ENCODE results near the gene SERPINB1. TPM values are rescaled to one million over a fixed set of nuclear protein-coding genes. Genes with fewer than 3 reads are reported as not detected.
A peak's percentile ranks its signal among the peaks of the same experiment; 100 is the strongest.

SERPINB1 gene
- total and polyA plus RNA-seq, 2 experiments from 2014 or later, result 5.6 to 6.5 TPM

DNA sequence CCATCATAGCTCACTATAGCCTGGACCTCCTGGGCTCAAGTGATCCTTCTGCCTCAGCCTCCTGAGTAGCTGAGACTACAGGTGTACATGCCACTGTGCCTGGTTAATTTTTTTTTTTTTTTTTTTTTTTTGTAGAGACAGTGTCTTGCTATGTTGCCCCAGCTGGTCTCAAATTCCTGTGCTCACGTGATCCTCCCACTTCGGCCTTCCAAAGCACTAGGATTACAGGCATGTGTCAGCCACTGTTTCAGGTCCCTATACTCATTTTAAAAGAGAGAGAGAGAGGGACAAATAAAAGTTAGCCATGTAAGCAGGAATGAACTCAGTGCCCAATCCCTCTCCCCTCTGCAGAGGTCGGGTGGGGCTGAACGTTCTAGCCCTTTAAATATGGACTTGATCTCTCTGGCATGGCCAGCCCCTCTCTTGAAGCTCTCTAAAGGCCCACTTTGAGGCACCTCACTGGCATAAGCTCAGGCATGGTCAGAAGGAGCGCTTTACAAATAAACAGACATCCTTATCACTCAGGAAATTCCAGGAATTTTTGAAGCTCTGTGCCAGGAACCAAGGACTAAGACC, 9.0 kb upstream of the SERPINB1 start:
- no peak for TF ChIP-seq ZNF114 (CRISPR knock-in tag; IDR thresholded peaks at IDR 0.05)
- TF ChIP-seq, protein P1, sequence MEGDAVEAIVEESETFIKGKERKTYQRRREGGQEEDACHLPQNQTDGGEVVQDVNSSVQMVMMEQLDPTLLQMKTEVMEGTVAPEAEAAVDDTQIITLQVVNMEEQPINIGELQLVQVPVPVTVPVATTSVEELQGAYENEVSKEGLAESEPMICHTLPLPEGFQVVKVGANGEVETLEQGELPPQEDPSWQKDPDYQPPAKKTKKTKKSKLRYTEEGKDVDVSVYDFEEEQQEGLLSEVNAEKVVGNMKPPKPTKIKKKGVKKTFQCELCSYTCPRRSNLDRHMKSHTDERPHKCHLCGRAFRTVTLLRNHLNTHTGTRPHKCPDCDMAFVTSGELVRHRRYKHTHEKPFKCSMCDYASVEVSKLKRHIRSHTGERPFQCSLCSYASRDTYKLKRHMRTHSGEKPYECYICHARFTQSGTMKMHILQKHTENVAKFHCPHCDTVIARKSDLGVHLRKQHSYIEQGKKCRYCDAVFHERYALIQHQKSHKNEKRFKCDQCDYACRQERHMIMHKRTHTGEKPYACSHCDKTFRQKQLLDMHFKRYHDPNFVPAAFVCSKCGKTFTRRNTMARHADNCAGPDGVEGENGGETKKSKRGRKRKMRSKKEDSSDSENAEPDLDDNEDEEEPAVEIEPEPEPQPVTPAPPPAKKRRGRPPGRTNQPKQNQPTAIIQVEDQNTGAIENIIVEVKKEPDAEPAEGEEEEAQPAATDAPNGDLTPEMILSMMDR (conservative IDR thresholded peaks at IDR 0.05; ENCODE audit: low read depth in 2 of 2), result no peak
- no peak for TF ChIP-seq CREB1 (CRISPR knock-in tag; IDR thresholded peaks at IDR 0.05; ENCODE audit: low read depth)
- TF ChIP-seq, protein P2, sequence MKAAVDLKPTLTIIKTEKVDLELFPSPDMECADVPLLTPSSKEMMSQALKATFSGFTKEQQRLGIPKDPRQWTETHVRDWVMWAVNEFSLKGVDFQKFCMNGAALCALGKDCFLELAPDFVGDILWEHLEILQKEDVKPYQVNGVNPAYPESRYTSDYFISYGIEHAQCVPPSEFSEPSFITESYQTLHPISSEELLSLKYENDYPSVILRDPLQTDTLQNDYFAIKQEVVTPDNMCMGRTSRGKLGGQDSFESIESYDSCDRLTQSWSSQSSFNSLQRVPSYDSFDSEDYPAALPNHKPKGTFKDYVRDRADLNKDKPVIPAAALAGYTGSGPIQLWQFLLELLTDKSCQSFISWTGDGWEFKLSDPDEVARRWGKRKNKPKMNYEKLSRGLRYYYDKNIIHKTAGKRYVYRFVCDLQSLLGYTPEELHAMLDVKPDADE (IDR thresholded peaks at IDR 0.05), result no peak
- TF ChIP-seq STAT1 (IDR thresholded peaks at IDR 0.05; ENCODE audit: unreplicated experiment), result no peak
- TF ChIP-seq, protein P3, sequence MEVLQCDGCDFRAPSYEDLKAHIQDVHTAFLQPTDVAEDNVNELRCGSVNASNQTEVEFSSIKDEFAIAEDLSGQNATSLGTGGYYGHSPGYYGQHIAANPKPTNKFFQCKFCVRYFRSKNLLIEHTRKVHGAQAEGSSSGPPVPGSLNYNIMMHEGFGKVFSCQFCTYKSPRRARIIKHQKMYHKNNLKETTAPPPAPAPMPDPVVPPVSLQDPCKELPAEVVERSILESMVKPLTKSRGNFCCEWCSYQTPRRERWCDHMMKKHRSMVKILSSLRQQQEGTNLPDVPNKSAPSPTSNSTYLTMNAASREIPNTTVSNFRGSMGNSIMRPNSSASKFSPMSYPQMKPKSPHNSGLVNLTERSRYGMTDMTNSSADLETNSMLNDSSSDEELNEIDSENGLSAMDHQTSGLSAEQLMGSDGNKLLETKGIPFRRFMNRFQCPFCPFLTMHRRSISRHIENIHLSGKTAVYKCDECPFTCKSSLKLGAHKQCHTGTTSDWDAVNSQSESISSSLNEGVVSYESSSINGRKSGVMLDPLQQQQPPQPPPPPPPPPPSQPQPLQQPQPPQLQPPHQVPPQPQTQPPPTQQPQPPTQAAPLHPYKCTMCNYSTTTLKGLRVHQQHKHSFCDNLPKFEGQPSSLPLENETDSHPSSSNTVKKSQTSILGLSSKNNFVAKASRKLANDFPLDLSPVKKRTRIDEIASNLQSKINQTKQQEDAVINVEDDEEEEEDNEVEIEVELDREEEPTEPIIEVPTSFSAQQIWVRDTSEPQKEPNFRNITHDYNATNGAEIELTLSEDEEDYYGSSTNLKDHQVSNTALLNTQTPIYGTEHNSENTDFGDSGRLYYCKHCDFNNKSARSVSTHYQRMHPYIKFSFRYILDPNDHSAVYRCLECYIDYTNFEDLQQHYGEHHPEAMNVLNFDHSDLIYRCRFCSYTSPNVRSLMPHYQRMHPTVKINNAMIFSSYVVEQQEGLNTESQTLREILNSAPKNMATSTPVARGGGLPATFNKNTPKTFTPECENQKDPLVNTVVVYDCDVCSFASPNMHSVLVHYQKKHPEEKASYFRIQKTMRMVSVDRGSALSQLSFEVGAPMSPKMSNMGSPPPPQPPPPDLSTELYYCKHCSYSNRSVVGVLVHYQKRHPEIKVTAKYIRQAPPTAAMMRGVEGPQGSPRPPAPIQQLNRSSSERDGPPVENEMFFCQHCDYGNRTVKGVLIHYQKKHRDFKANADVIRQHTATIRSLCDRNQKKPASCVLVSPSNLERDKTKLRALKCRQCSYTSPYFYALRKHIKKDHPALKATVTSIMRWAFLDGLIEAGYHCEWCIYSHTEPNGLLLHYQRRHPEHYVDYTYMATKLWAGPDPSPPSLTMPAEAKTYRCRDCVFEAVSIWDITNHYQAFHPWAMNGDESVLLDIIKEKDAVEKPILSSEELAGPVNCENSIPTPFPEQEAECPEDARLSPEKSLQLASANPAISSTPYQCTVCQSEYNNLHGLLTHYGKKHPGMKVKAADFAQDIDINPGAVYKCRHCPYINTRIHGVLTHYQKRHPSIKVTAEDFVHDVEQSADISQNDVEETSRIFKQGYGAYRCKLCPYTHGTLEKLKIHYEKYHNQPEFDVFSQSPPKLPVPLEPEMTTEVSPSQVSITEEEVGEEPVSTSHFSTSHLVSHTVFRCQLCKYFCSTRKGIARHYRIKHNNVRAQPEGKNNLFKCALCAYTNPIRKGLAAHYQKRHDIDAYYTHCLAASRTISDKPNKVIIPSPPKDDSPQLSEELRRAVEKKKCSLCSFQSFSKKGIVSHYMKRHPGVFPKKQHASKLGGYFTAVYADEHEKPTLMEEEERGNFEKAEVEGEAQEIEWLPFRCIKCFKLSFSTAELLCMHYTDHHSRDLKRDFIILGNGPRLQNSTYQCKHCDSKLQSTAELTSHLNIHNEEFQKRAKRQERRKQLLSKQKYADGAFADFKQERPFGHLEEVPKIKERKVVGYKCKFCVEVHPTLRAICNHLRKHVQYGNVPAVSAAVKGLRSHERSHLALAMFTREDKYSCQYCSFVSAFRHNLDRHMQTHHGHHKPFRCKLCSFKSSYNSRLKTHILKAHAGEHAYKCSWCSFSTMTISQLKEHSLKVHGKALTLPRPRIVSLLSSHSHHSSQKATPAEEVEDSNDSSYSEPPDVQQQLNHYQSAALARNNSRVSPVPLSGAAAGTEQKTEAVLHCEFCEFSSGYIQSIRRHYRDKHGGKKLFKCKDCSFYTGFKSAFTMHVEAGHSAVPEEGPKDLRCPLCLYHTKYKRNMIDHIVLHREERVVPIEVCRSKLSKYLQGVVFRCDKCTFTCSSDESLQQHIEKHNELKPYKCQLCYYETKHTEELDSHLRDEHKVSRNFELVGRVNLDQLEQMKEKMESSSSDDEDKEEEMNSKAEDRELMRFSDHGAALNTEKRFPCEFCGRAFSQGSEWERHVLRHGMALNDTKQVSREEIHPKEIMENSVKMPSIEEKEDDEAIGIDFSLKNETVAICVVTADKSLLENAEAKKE (CRISPR knock-in tag; IDR thresholded peaks at IDR 0.05), result no peak
- no peak for TF ChIP-seq EZH2 (IDR thresholded peaks at IDR 0.05; ENCODE audit: low read depth, unreplicated experiment)
- no peak for TF ChIP-seq REST (IDR thresholded peaks at IDR 0.05; ENCODE audit: unreplicated experiment)
- no peak for TF ChIP-seq POLR2AphosphoS5 (IDR thresholded peaks at IDR 0.05; ENCODE audit: low read depth)
- H3K27ac ChIP-seq (ENCODE audit: low read depth), result peak overlapping the region; percentile 83
- Mint-ChIP-seq H3K27ac (no peak overlapping the region), H3K4me3 (no peak overlapping the region), H3K9me3 (no peaks in the 10 kb centered on the region; the same call in 2 of the 3 replicates), H3K4me1 (peaks cover 48% of the 10 kb centered on the region), H3K36me3 (ENCODE audit: low read depth) (no peaks in the 10 kb centered on the region), H3K27me3 (ENCODE audit: insufficient read depth, low read depth, poor library complexity) (peaks cover 8% of the 10 kb centered on the region)
- H3K4me1 ChIP-seq (ENCODE audit: insufficient read depth), result peaks cover 38% of the 10 kb centered on the region
- no peak for ATAC-seq
- H3F3A ChIP-seq (replicated peaks; ENCODE audit: low read depth), result peaks cover 26% of the 10 kb centered on the region; the same call in 1 of the 2 replicates
- H4K20me1 ChIP-seq (replicated peaks; ENCODE audit: insufficient read depth), result no peaks in the 10 kb centered on the region
- no peak overlapping the region for H2AFZ ChIP-seq
- no peak for DNase-seq (ENCODE audit: low spot score)
- H3K27me3 ChIP-seq (ENCODE audit: insufficient read depth), result no peaks in the 10 kb centered on the region
- no peaks in the 10 kb centered on the region for H3K79me2 ChIP-seq (replicated peaks; ENCODE audit: insufficient read depth)
- H3K4me2 ChIP-seq, result no peak overlapping the region
- no peaks in the 10 kb centered on the region for H3K36me3 ChIP-seq (ENCODE audit: insufficient read depth)
- H3K9me2 ChIP-seq (ENCODE audit: insufficient read depth), result no peaks in the 10 kb centered on the region
- no peak overlapping the region for H3K4me3 ChIP-seq

All from GM23338 (cell line).